Keratinocyte (primary cell): ENCODE data around the gene TDP2. TPM values are rescaled to one million over a fixed set of nuclear protein-coding genes. Genes with fewer than 3 reads are reported as not detected.
"Not testable (repeated sequence)": the region's sequence is repeated elsewhere in the genome, so short reads cannot be mapped to it uniquely, and the experiment has no call there.

Experiments
- DNase-seq: peaks from one replicate; pipeline ENCODE4 v3.0.0-alpha.2; 2011; ENCODE audit warnings: low read depth, missing footprints, low spot score
- FAIRE-seq: peaks from 2 replicates; lab custom pipeline; 2011; peaks lifted over from hg19 to GRCh38; lab: Jason Lieb, UNC
- H2AFZ ChIP-seq: 2 replicates; pipeline ENCODE4 v1.6.0; 2012; ENCODE audit warnings: low read length, control low read depth, inconsistent platforms; ENCODE audit not compliant: control insufficient read depth
- H3K27ac ChIP-seq: 2 replicates; pipeline ENCODE4 v1.5.1; 2011; ENCODE audit warnings: low read length; ENCODE audit not compliant: control insufficient read depth, insufficient read depth
- H3K27me3 ChIP-seq: 3 replicates; pipeline ENCODE4 v1.6.0; 2011; ENCODE audit warnings: low read length; ENCODE audit not compliant: control insufficient read depth, insufficient read depth; ENCODE audit errors: extremely low read depth
- H3K36me3 ChIP-seq, 2 experiments: 2 replicates in 1 of 2; 3 replicates in 1 of 2; pipeline ENCODE4 v1.5.1; 2011; ENCODE audit warnings: low read length in 2 of 2, mild to moderate bottlenecking in 1 of 2; ENCODE audit not compliant: control insufficient read depth in 2 of 2, insufficient read depth in 2 of 2; ENCODE audit errors: extremely low read depth in 1 of 2
- H3K4me1 ChIP-seq: 3 replicates; pipeline ENCODE4 v1.5.1; 2011; ENCODE audit warnings: low read length; ENCODE audit not compliant: control insufficient read depth, insufficient read depth; ENCODE audit errors: extremely low read depth
- H3K4me2 ChIP-seq: 3 replicates; pipeline ENCODE4 v1.6.0; 2011; ENCODE audit warnings: low read depth, low read length; ENCODE audit not compliant: control insufficient read depth, insufficient read depth; ENCODE audit errors: extremely low read depth
- H3K4me3 ChIP-seq, 3 experiments: fragments of 200-600 bp in 1 of 3; sonication (generic) in 1 of 3; 2 replicates in 2 of 3; 3 replicates in 1 of 3; pipeline ENCODE4 v1.5.1; 2011 to 2016; ENCODE audit warnings: low read length in 3 of 3, mild to moderate bottlenecking in 3 of 3, control low read depth in 2 of 3, inconsistent platforms in 1 of 3, low read depth in 1 of 3, mixed read lengths in 1 of 3, mixed run types in 1 of 3, moderate library complexity in 1 of 3; ENCODE audit not compliant: control insufficient read depth in 2 of 3, insufficient read depth in 2 of 3; ENCODE audit errors: extremely low read depth in 1 of 3
- H3K79me2 ChIP-seq: 2 replicates; pipeline ENCODE4 v1.6.0; 2012; ENCODE audit warnings: low read length; ENCODE audit not compliant: control insufficient read depth, insufficient read depth
- H3K9ac ChIP-seq: 3 replicates; pipeline ENCODE4 v1.6.0; 2011; ENCODE audit warnings: low read length; ENCODE audit not compliant: control insufficient read depth, insufficient read depth; ENCODE audit errors: extremely low read depth
- H3K9me1 ChIP-seq: 3 replicates; pipeline ENCODE4 v1.6.0; 2011; ENCODE audit warnings: low read length; ENCODE audit not compliant: control insufficient read depth, insufficient read depth; ENCODE audit errors: extremely low read depth
- H3K9me3 ChIP-seq: 2 replicates; pipeline ENCODE4 v1.5.1; 2012; ENCODE audit warnings: low read depth, low read length; ENCODE audit not compliant: control insufficient read depth
- H4K20me1 ChIP-seq: 3 replicates; pipeline ENCODE4 v1.6.0; 2011; ENCODE audit warnings: low read length; ENCODE audit not compliant: control insufficient read depth, insufficient read depth; ENCODE audit errors: extremely low read depth
- EZH2 ChIP-seq: IDR thresholded peaks from one replicate; pipeline ENCODE4 v1.6.1; 2012; ENCODE audit warnings: inconsistent platforms, mild to moderate bottlenecking, low read length, moderate library complexity
- dilution Hi-C: fragments of 300-500 bp; cut with MboI; formaldehyde crosslinking; loops from one replicate; pipeline ENCODE4 v1.7.0; 2020; ENCODE audit warnings: low sequenced_read_pairs; ENCODE audit not compliant: extremely low pct_ligation_motif_present
- polyA plus RNA-seq, 5 experiments: library from polyadenylated mRNA; depleted of rRNA in 3 of 5; stranded (reverse) in 3 of 5; stranded (forward) in 1 of 5; unstranded in 1 of 5; fragments of >200 nt; gene quantifications; 1 replicate in 1 of 5; 2 replicates in 3 of 5; 3 replicates in 1 of 5; pipeline versions ENCODE4 v1.2.1 to v1.2.3, GENCODE V29; 2011 to 2012; ENCODE audit warnings: missing spikeins in 2 of 5, low read depth in 1 of 5, low replicate concordance in 1 of 5
- TF ChIP-seq, protein P1 (sequence below), 3 experiments: IDR thresholded peaks in 1 of 3; conservative IDR thresholded peaks in 1 of 3; optimal IDR thresholded peaks in 1 of 3; 2 replicates in 2 of 3; 3 replicates in 1 of 3; pipeline versions ENCODE3 to v1.5.1; 2011; ENCODE audit warnings: low read length in 3 of 3, mild to moderate bottlenecking in 3 of 3, moderate library complexity in 2 of 3, control low read depth in 1 of 3, inconsistent platforms in 1 of 3; ENCODE audit not compliant: insufficient read depth in 2 of 3; ENCODE audit errors: extremely low read depth in 1 of 3

TDP2 gene
- polyA plus RNA-seq, 1 donor (not counting 4 experiments of a cell fraction or from before 2014, with no cell fraction given) = 39.8 TPM

DNA sequence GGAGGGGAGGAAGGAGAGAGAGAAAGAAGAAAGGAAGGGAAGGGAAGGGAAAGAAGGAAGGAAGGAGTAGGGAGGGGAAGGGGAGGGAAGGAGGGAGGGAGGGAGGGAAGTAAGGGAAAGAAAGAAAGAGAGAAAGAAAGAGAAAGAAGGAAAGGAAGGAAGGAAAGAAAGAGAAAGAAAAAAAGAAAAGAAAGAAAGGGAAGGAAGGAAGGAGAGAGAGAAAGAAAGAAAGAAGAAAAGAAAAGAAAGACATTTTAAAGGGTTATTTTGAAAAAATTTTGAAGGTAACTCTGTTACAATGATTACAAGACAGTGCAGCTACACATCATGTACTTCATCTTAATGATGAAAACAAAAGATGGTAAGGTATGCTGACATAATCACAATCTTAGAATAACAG, 24.6 kb downstream of the TDP2 start:
- H3K4me2 ChIP-seq = no peak overlapping the region
- no peak overlapping the region for H3K9ac ChIP-seq
- H2AFZ ChIP-seq = no peak overlapping the region
- H3K4me3 ChIP-seq = no peak overlapping the region
- peaks cover 18% of the 10 kb centered on the region for H3K4me1 ChIP-seq
- DNase-seq (no peak), FAIRE-seq (no peak)
- dilution Hi-C loops = no loop called here
- peaks cover 5% of the 10 kb centered on the region for H3K27me3 ChIP-seq
- H3K27ac ChIP-seq = no peak overlapping the region
- no peaks in the 10 kb centered on the region for H3K9me1 ChIP-seq
- H3K36me3 ChIP-seq = no peaks in the 10 kb centered on the region
- TF ChIP-seq, protein P1, sequence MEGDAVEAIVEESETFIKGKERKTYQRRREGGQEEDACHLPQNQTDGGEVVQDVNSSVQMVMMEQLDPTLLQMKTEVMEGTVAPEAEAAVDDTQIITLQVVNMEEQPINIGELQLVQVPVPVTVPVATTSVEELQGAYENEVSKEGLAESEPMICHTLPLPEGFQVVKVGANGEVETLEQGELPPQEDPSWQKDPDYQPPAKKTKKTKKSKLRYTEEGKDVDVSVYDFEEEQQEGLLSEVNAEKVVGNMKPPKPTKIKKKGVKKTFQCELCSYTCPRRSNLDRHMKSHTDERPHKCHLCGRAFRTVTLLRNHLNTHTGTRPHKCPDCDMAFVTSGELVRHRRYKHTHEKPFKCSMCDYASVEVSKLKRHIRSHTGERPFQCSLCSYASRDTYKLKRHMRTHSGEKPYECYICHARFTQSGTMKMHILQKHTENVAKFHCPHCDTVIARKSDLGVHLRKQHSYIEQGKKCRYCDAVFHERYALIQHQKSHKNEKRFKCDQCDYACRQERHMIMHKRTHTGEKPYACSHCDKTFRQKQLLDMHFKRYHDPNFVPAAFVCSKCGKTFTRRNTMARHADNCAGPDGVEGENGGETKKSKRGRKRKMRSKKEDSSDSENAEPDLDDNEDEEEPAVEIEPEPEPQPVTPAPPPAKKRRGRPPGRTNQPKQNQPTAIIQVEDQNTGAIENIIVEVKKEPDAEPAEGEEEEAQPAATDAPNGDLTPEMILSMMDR (optimal IDR thresholded peaks at IDR 0.05 in 1 of 3, IDR thresholded peaks at IDR 0.05 in 1 of 3, conservative IDR thresholded peaks at IDR 0.05 in 1 of 3; ENCODE audit: extremely low read depth in 1 of 3, insufficient read depth in 2 of 3, low read length in 3 of 3) = no peak
- TF ChIP-seq EZH2 = no peak
- H3K79me2 ChIP-seq = no peaks in the 10 kb centered on the region
- H4K20me1 ChIP-seq = peaks cover 3% of the 10 kb centered on the region
- no peaks in the 10 kb centered on the region for H3K9me3 ChIP-seq

DNA sequence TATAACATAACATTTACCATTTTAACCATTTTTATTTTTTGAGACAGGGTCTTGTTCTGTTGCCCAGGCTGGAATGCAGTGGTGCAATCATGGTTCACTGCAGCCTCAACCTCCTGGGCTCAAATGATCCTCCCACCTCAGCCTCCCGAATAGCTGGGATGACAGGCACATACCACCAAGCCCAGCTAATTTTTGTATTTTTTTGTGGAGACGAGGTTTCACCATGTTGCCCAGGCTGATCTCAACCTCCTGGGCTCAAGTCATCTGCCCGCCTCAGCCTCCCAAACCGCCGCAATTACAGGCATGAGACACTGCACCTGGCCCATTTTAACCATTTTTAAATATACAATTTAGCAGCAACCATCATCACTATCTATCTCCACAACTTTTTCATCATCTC, 26.1 kb downstream of the TDP2 start:
- FAIRE-seq, H3K27ac ChIP-seq, H3K4me3 ChIP-seq, H3K27me3 ChIP-seq, H3K4me2 ChIP-seq, H3K9ac ChIP-seq, H4K20me1 ChIP-seq, H3K79me2 ChIP-seq, dilution Hi-C loops, H3K9me1 ChIP-seq, H2AFZ ChIP-seq, H3K9me3 ChIP-seq, DNase-seq, H3K36me3 ChIP-seq, H3K4me1 ChIP-seq: not testable (repeated sequence)

DNA sequence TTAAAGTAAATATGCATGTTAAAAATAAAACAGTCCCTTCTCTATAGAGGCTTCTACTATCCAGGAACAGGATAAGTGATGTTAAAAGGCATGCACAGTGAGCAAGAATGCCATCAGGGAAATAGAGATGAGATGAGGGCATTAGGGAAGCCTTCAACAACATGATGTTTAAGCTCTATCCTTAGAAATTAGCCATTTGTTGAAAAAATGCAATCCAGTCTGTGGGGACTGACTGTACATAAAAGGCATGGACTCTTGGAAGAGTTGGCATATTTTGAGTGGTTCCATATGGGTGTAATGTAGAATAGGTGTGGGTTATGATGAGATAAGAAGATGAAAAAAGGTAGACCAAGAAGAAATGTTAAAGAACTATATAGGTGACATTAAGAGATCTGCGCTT, 26.5 kb downstream of the TDP2 start:
- H3K27ac ChIP-seq = no peak overlapping the region
- peaks cover under 1% of the 10 kb centered on the region for H3K4me1 ChIP-seq
- dilution Hi-C loops = no loop called here
- DNase-seq (no peak), FAIRE-seq (no peak)
- peaks cover 9% of the 10 kb centered on the region for H3K27me3 ChIP-seq
- no peak overlapping the region for H3K9ac ChIP-seq
- H2AFZ ChIP-seq = no peak overlapping the region
- no peaks in the 10 kb centered on the region for H3K9me1 ChIP-seq
- H3K4me2 ChIP-seq = no peak overlapping the region
- no peaks in the 10 kb centered on the region for H3K9me3 ChIP-seq
- H3K79me2 ChIP-seq = no peaks in the 10 kb centered on the region
- no peak for TF ChIP-seq EZH2
- TF ChIP-seq, protein P1 (optimal IDR thresholded peaks at IDR 0.05 in 1 of 3, IDR thresholded peaks at IDR 0.05 in 1 of 3, conservative IDR thresholded peaks at IDR 0.05 in 1 of 3; ENCODE audit: extremely low read depth in 1 of 3, insufficient read depth in 2 of 3, low read length in 3 of 3) = no peak
- H4K20me1 ChIP-seq = no peaks in the 10 kb centered on the region
- H3K4me3 ChIP-seq = no peak overlapping the region
- no peaks in the 10 kb centered on the region for H3K36me3 ChIP-seq
